ENCODE data around the gene SLC35G6.
"Not testable (repeated sequence)": the region's sequence is repeated elsewhere in the genome, so short reads cannot be mapped to it uniquely, and the experiment has no call there.

Gene SLC35G6

GRCh38 chr17:7460850-7461660, 20.2 kb upstream of the SLC35G6 start:
- DNase-seq (ENCODE audit: low read depth in 2 of 3, low spot score in 2 of 3), result no peak

- no peak for DNase-seq (ENCODE audit: low read depth in 2 of 3, low spot score in 2 of 3)
Measured at GRCh38 chr17:7462474-7463371, 18.5 kb upstream of the SLC35G6 start.

GRCh38 chr17:7463372-7463846, 17.8 kb upstream of the SLC35G6 start:
- no peak for DNase-seq (ENCODE audit: low read depth in 2 of 3, low spot score in 2 of 3)

- DNase-seq (ENCODE audit: low read depth in 2 of 3, low spot score in 2 of 3), result no peak
Measured at GRCh38 chr17:7464081-7464480, 17.2 kb upstream of the SLC35G6 start.

GRCh38 chr17:7465597-7466275, 15.5 kb upstream of the SLC35G6 start:
- DNase-seq (ENCODE audit: low read depth in 2 of 3, low spot score in 2 of 3), result no peak

GRCh38 chr17:7466318-7466638, 15.0 kb upstream of the SLC35G6 start:
- no peak for DNase-seq (ENCODE audit: low read depth in 2 of 3, low spot score in 2 of 3)

- no peak for DNase-seq (ENCODE audit: low read depth in 2 of 3, low spot score in 2 of 3)
Measured at GRCh38 chr17:7466639-7467341, 14.5 kb upstream of the SLC35G6 start.

- DNase-seq (ENCODE audit: low read depth in 2 of 3, low spot score in 2 of 3), result no peak
Measured at GRCh38 chr17:7467498-7467897, 13.7 kb upstream of the SLC35G6 start.

GRCh38 chr17:7468290-7468689, 13.0 kb upstream of the SLC35G6 start:
- DNase-seq (ENCODE audit: low read depth in 2 of 3, low spot score in 2 of 3), result no peak

GRCh38 chr17:7468804-7469389, 12.3 kb upstream of the SLC35G6 start:
- DNase-seq (ENCODE audit: low read depth in 2 of 3, low spot score in 2 of 3), result no peak

- DNase-seq (ENCODE audit: low read depth in 2 of 3, low spot score in 2 of 3), result not testable (repeated sequence)
Measured at GRCh38 chr17:7469843-7470242, 11.4 kb upstream of the SLC35G6 start.

- not testable (repeated sequence) for DNase-seq (ENCODE audit: low read depth in 2 of 3, low spot score in 2 of 3)
Measured at GRCh38 chr17:7470457-7470973, 10.7 kb upstream of the SLC35G6 start.

GRCh38 chr17:7471729-7472128, 9.5 kb upstream of the SLC35G6 start:
- DNase-seq (ENCODE audit: low read depth in 2 of 3, low spot score in 2 of 3), result no peak

GRCh38 chr17:7474767-7475166, 6.5 kb upstream of the SLC35G6 start:
- not testable (repeated sequence) for DNase-seq (ENCODE audit: low read depth in 2 of 3, low spot score in 2 of 3)

- DNase-seq (ENCODE audit: low read depth in 2 of 3, low spot score in 2 of 3), result no peak
Measured at GRCh38 chr17:7475764-7476422, 5.4 kb upstream of the SLC35G6 start.

- no peak for DNase-seq (ENCODE audit: low read depth in 2 of 3, low spot score in 2 of 3)
Measured at GRCh38 chr17:7476494-7476893, 4.8 kb upstream of the SLC35G6 start.

GRCh38 chr17:7476951-7477350, 4.3 kb upstream of the SLC35G6 start:
- DNase-seq (ENCODE audit: low read depth in 2 of 3, low spot score in 2 of 3), result no peak

- no peak for DNase-seq (ENCODE audit: low read depth in 2 of 3, low spot score in 2 of 3)
Measured at GRCh38 chr17:7477392-7478275, 3.6 kb upstream of the SLC35G6 start.
